Lower leg skin (tissue), 3 donors: ENCODE results near the gene UBE2Q1.

ENCODE experiments used
- POLR2A ChIP-seq, 2 donors: fragments of 450-650 bp; IDR thresholded peaks; one replicate each; pipeline ENCODE4 v1.6.1; 2016 to 2017; ENCODE audit warnings: antibody characterized with exemption in 2 of 2, mild to moderate bottlenecking in 1 of 2, moderate library complexity in 1 of 2
- TF ChIP-seq, protein P1 (sequence below), 3 donors: fragments of 450-650 bp; IDR thresholded peaks; one replicate each; pipeline ENCODE4 v1.5.1; 2016; ENCODE audit warnings: antibody characterized with exemption in 3 of 3, mild to moderate bottlenecking in 3 of 3, moderate library complexity in 2 of 3

GRCh38 chr1:154557939-154558719 lies at the start of gene UBE2Q1:
- no peak for TF ChIP-seq POLR2A (IDR thresholded peaks at IDR 0.05)
- TF ChIP-seq, protein P1, sequence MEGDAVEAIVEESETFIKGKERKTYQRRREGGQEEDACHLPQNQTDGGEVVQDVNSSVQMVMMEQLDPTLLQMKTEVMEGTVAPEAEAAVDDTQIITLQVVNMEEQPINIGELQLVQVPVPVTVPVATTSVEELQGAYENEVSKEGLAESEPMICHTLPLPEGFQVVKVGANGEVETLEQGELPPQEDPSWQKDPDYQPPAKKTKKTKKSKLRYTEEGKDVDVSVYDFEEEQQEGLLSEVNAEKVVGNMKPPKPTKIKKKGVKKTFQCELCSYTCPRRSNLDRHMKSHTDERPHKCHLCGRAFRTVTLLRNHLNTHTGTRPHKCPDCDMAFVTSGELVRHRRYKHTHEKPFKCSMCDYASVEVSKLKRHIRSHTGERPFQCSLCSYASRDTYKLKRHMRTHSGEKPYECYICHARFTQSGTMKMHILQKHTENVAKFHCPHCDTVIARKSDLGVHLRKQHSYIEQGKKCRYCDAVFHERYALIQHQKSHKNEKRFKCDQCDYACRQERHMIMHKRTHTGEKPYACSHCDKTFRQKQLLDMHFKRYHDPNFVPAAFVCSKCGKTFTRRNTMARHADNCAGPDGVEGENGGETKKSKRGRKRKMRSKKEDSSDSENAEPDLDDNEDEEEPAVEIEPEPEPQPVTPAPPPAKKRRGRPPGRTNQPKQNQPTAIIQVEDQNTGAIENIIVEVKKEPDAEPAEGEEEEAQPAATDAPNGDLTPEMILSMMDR (IDR thresholded peaks at IDR 0.05), result no peak
